GM12878 (cell line): Measurements from ENCODE around the gene SSBP1.

ENCODE experiments used
- TCF12 ChIP-seq: IDR thresholded peaks from 2 replicates; pipeline ENCODE4 v1.6.1; 2011; ENCODE audit warnings: low read depth, mild to moderate bottlenecking, low read length
- YY1 ChIP-seq: IDR thresholded peaks from 2 replicates; pipeline ENCODE4 v1.6.1; 2011; ENCODE audit warnings: low read depth, mild to moderate bottlenecking, low read length

GRCh38 chr7:141702892-141703291 lies 35.3 kb upstream of the SSBP1 start:
- TF ChIP-seq TCF12: no peak
- TF ChIP-seq YY1: no peak
